Ramos (cell line): Measurements from ENCODE around the gene CLDND2.
"Not testable (repeated sequence)": the region's sequence is repeated elsewhere in the genome, so short reads cannot be mapped to it uniquely, and the experiment has no call there.

Experiments
- in situ Hi-C: fragments of 300-500 bp; cut with MboI; formaldehyde crosslinking; loops from one replicate; pipeline ENCODE4 v1.14.3; 2022; ENCODE audit warnings: low sequenced_read_pairs; ENCODE audit not compliant: unreplicated experiment

CLDND2 gene

GRCh38 chr19:51368366-51369282 is at the start of gene CLDND2:
Gene CLDND2 (minus strand): TSS chr19:51369003. CDS start chr19:51368577, 426 bp downstream.
- in situ Hi-C loops: no loop called here

GRCh38 chr19:51417810-51418157 is 49.0 kb upstream of the CLDND2 start:
- in situ Hi-C loops: no loop called here

GRCh38 chr19:51417107-51417809 is 48.5 kb upstream of the CLDND2 start, which contains the start of gene SIGLEC10:
Gene SIGLEC10 (minus strand): TSS chr19:51417642. CDS start chr19:51417581, 61 bp downstream.
- in situ Hi-C loops: no loop called here

GRCh38 chr19:51416422-51416821 is 47.6 kb upstream of the CLDND2 start:
- in situ Hi-C loops: not testable (repeated sequence)

GRCh38 chr19:51415187-51415586 is 46.4 kb upstream of the CLDND2 start:
- in situ Hi-C loops: no loop called here

- in situ Hi-C loops: no loop called here
Observed at GRCh38 chr19:51410950-51411748, 42.3 kb upstream of the CLDND2 start.

- in situ Hi-C loops: no loop called here
Observed at GRCh38 chr19:51407511-51408131, 38.8 kb upstream of the CLDND2 start.

- in situ Hi-C loops: no loop called here
Observed at GRCh38 chr19:51402117-51402516, 33.3 kb upstream of the CLDND2 start.

GRCh38 chr19:51399936-51400335 is 31.1 kb upstream of the CLDND2 start:
- in situ Hi-C loops: not testable (repeated sequence)

- in situ Hi-C loops: no loop called here
Observed at GRCh38 chr19:51399231-51399630, 30.4 kb upstream of the CLDND2 start.

GRCh38 chr19:51398096-51398704 is 29.4 kb upstream of the CLDND2 start:
- in situ Hi-C loops: no loop called here

GRCh38 chr19:51397453-51397852 is 28.6 kb upstream of the CLDND2 start:
- in situ Hi-C loops: not testable (repeated sequence)

- in situ Hi-C loops: no loop called here
Observed at GRCh38 chr19:51396175-51396574, 27.4 kb upstream of the CLDND2 start.

GRCh38 chr19:51394050-51394836 is 25.4 kb upstream of the CLDND2 start:
- in situ Hi-C loops: no loop called here

- in situ Hi-C loops: no loop called here
Observed at GRCh38 chr19:51392701-51393100, 23.9 kb upstream of the CLDND2 start.

- in situ Hi-C loops: no loop called here
Observed at GRCh38 chr19:51391073-51391611, 22.3 kb upstream of the CLDND2 start.

GRCh38 chr19:51389143-51389542 is 20.3 kb upstream of the CLDND2 start:
- in situ Hi-C loops: no loop called here

GRCh38 chr19:51387924-51388389 is 19.2 kb upstream of the CLDND2 start, which contains the start of gene LIM2:
Gene LIM2 (minus strand): TSS chr19:51387974. CDS start chr19:51387443, 531 bp downstream.
- in situ Hi-C loops: no loop called here
